Measurements from ENCODE around the gene TWIST2.

TWIST2 gene

GRCh38 chr2:238893349-238894000 lies 45.6 kb downstream of the TWIST2 start:
- no peak for DNase-seq

GRCh38 chr2:238894226-238894949 lies 46.5 kb downstream of the TWIST2 start:
- DNase-seq, result no peak

- no peak for DNase-seq
These were observed 47.0 kb downstream of the TWIST2 start for GRCh38 chr2:238894950-238895298.

GRCh38 chr2:238895361-238895882 lies 47.5 kb downstream of the TWIST2 start:
- no peak for DNase-seq

- DNase-seq, result no peak
These were observed 48.2 kb downstream of the TWIST2 start for GRCh38 chr2:238895891-238896600.

- no peak for DNase-seq
These were observed 48.8 kb downstream of the TWIST2 start for GRCh38 chr2:238896641-238897040.

- no peak for DNase-seq
These were observed 49.4 kb downstream of the TWIST2 start for GRCh38 chr2:238897122-238897880.

- DNase-seq, result no peak
These were observed 50.0 kb downstream of the TWIST2 start for GRCh38 chr2:238897911-238898311.

GRCh38 chr2:238898534-238899281 lies 50.8 kb downstream of the TWIST2 start:
- no peak for DNase-seq

- no peak for DNase-seq
These were observed 51.5 kb downstream of the TWIST2 start for GRCh38 chr2:238899386-238899785.

- DNase-seq, result no peak
These were observed 52.6 kb downstream of the TWIST2 start for GRCh38 chr2:238900511-238900910.

GRCh38 chr2:238901461-238902057 lies 53.7 kb downstream of the TWIST2 start:
- no peak for DNase-seq

- no peak for DNase-seq
These were observed 54.4 kb downstream of the TWIST2 start for GRCh38 chr2:238902285-238902684.

- no peak for DNase-seq
These were observed 55.3 kb downstream of the TWIST2 start for GRCh38 chr2:238903141-238903540.

- DNase-seq, result no peak
These were observed 56.3 kb downstream of the TWIST2 start for GRCh38 chr2:238904177-238904576.

- no peak for DNase-seq
These were observed 56.8 kb downstream of the TWIST2 start for GRCh38 chr2:238904716-238905115.

- no peak for DNase-seq
These were observed 57.3 kb downstream of the TWIST2 start for GRCh38 chr2:238905224-238905623.

GRCh38 chr2:238905644-238906043 lies 57.8 kb downstream of the TWIST2 start:
- no peak for DNase-seq

GRCh38 chr2:238906254-238906935 lies 58.5 kb downstream of the TWIST2 start:
- no peak for DNase-seq

- DNase-seq, result no peak
These were observed 59.2 kb downstream of the TWIST2 start for GRCh38 chr2:238906936-238907716.

Measured in stimulated activated CD4-positive, alpha-beta T cell treated with anti-CD3 and anti-CD28 coated beads, Interleukin-1b, Interleukin-23, amount 100 ng/mL, for 48 hours (primary cell).